Keratinocyte (primary cell): ENCODE measurements around the gene LIG1. TPM values are rescaled to one million over a fixed set of nuclear protein-coding genes. Genes with fewer than 3 reads are reported as not detected.

Experiments
- DNase-seq: peaks from one replicate; pipeline ENCODE4 v3.0.0-alpha.2; 2011; ENCODE audit warnings: low read depth, missing footprints, low spot score
- FAIRE-seq: peaks from 2 replicates; lab custom pipeline; 2011; peaks lifted over from hg19 to GRCh38; lab: Jason Lieb, UNC
- H2AFZ ChIP-seq: 2 replicates; pipeline ENCODE4 v1.6.0; 2012; ENCODE audit warnings: low read length, control low read depth, inconsistent platforms; ENCODE audit not compliant: control insufficient read depth
- H3K27ac ChIP-seq: 2 replicates; pipeline ENCODE4 v1.5.1; 2011; ENCODE audit warnings: low read length; ENCODE audit not compliant: control insufficient read depth, insufficient read depth
- H3K27me3 ChIP-seq: 3 replicates; pipeline ENCODE4 v1.6.0; 2011; ENCODE audit warnings: low read length; ENCODE audit not compliant: control insufficient read depth, insufficient read depth; ENCODE audit errors: extremely low read depth
- H3K36me3 ChIP-seq, 2 experiments: 2 replicates in 1 of 2; 3 replicates in 1 of 2; pipeline ENCODE4 v1.5.1; 2011; ENCODE audit warnings: low read length in 2 of 2, mild to moderate bottlenecking in 1 of 2; ENCODE audit not compliant: control insufficient read depth in 2 of 2, insufficient read depth in 2 of 2; ENCODE audit errors: extremely low read depth in 1 of 2
- H3K4me1 ChIP-seq: 3 replicates; pipeline ENCODE4 v1.5.1; 2011; ENCODE audit warnings: low read length; ENCODE audit not compliant: control insufficient read depth, insufficient read depth; ENCODE audit errors: extremely low read depth
- H3K4me2 ChIP-seq: 3 replicates; pipeline ENCODE4 v1.6.0; 2011; ENCODE audit warnings: low read depth, low read length; ENCODE audit not compliant: control insufficient read depth, insufficient read depth; ENCODE audit errors: extremely low read depth
- H3K4me3 ChIP-seq, 3 experiments: fragments of 200-600 bp in 1 of 3; sonication (generic) in 1 of 3; 2 replicates in 2 of 3; 3 replicates in 1 of 3; pipeline ENCODE4 v1.5.1; 2011 to 2016; ENCODE audit warnings: low read length in 3 of 3, mild to moderate bottlenecking in 3 of 3, control low read depth in 2 of 3, inconsistent platforms in 1 of 3, low read depth in 1 of 3, mixed read lengths in 1 of 3, mixed run types in 1 of 3, moderate library complexity in 1 of 3; ENCODE audit not compliant: control insufficient read depth in 2 of 3, insufficient read depth in 2 of 3; ENCODE audit errors: extremely low read depth in 1 of 3
- H3K79me2 ChIP-seq: 2 replicates; pipeline ENCODE4 v1.6.0; 2012; ENCODE audit warnings: low read length; ENCODE audit not compliant: control insufficient read depth, insufficient read depth
- H3K9ac ChIP-seq: 3 replicates; pipeline ENCODE4 v1.6.0; 2011; ENCODE audit warnings: low read length; ENCODE audit not compliant: control insufficient read depth, insufficient read depth; ENCODE audit errors: extremely low read depth
- H3K9me1 ChIP-seq: 3 replicates; pipeline ENCODE4 v1.6.0; 2011; ENCODE audit warnings: low read length; ENCODE audit not compliant: control insufficient read depth, insufficient read depth; ENCODE audit errors: extremely low read depth
- H3K9me3 ChIP-seq: 2 replicates; pipeline ENCODE4 v1.5.1; 2012; ENCODE audit warnings: low read depth, low read length; ENCODE audit not compliant: control insufficient read depth
- H4K20me1 ChIP-seq: 3 replicates; pipeline ENCODE4 v1.6.0; 2011; ENCODE audit warnings: low read length; ENCODE audit not compliant: control insufficient read depth, insufficient read depth; ENCODE audit errors: extremely low read depth
- EZH2 ChIP-seq: IDR thresholded peaks from one replicate; pipeline ENCODE4 v1.6.1; 2012; ENCODE audit warnings: inconsistent platforms, mild to moderate bottlenecking, low read length, moderate library complexity
- dilution Hi-C: fragments of 300-500 bp; cut with MboI; formaldehyde crosslinking; loops from one replicate; pipeline ENCODE4 v1.7.0; 2020; ENCODE audit warnings: low sequenced_read_pairs; ENCODE audit not compliant: extremely low pct_ligation_motif_present
- polyA plus RNA-seq, 5 experiments: library from polyadenylated mRNA; depleted of rRNA in 3 of 5; stranded (reverse) in 3 of 5; stranded (forward) in 1 of 5; unstranded in 1 of 5; fragments of >200 nt; gene quantifications; 1 replicate in 1 of 5; 2 replicates in 3 of 5; 3 replicates in 1 of 5; pipeline versions ENCODE4 v1.2.1 to v1.2.3, GENCODE V29; 2011 to 2012; ENCODE audit warnings: missing spikeins in 2 of 5, low read depth in 1 of 5, low replicate concordance in 1 of 5
- TF ChIP-seq, protein P1 (sequence below), 3 experiments: IDR thresholded peaks in 1 of 3; conservative IDR thresholded peaks in 1 of 3; optimal IDR thresholded peaks in 1 of 3; 2 replicates in 2 of 3; 3 replicates in 1 of 3; pipeline versions ENCODE3 to v1.5.1; 2011; ENCODE audit warnings: low read length in 3 of 3, mild to moderate bottlenecking in 3 of 3, moderate library complexity in 2 of 3, control low read depth in 1 of 3, inconsistent platforms in 1 of 3; ENCODE audit not compliant: insufficient read depth in 2 of 3; ENCODE audit errors: extremely low read depth in 1 of 3

The LIG1 gene
- polyA plus RNA-seq, 1 donor (not counting 4 experiments of a cell fraction or from before 2014, with no cell fraction given), result 16.5 TPM

DNA sequence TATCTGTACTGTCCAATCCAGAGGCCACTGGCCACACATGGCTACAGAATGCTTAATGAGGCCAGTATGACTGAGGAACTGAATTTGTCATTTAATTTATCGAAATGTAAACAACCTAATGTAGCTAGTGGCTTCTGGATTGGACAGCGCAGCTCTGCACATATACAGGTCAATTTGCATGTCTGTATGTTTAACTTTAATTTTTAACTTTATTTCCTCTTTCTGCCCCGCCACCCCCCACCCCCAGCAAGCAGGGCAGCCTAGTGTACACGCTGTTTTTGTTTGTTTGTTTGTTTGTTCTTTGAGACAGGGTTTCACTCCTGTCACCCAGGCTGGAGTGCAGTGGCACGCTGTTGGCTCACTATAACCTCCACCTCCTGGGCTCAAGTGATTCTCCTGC is 15.9 kb upstream of the LIG1 start:
- FAIRE-seq (no peak), DNase-seq (no peak)
- TF ChIP-seq, protein P1, sequence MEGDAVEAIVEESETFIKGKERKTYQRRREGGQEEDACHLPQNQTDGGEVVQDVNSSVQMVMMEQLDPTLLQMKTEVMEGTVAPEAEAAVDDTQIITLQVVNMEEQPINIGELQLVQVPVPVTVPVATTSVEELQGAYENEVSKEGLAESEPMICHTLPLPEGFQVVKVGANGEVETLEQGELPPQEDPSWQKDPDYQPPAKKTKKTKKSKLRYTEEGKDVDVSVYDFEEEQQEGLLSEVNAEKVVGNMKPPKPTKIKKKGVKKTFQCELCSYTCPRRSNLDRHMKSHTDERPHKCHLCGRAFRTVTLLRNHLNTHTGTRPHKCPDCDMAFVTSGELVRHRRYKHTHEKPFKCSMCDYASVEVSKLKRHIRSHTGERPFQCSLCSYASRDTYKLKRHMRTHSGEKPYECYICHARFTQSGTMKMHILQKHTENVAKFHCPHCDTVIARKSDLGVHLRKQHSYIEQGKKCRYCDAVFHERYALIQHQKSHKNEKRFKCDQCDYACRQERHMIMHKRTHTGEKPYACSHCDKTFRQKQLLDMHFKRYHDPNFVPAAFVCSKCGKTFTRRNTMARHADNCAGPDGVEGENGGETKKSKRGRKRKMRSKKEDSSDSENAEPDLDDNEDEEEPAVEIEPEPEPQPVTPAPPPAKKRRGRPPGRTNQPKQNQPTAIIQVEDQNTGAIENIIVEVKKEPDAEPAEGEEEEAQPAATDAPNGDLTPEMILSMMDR (optimal IDR thresholded peaks at IDR 0.05 in 1 of 3, IDR thresholded peaks at IDR 0.05 in 1 of 3, conservative IDR thresholded peaks at IDR 0.05 in 1 of 3; ENCODE audit: extremely low read depth in 1 of 3, insufficient read depth in 2 of 3, low read length in 3 of 3), result no peak
- no peak for TF ChIP-seq EZH2
- Histone ChIP-seq H4K20me1 (no peaks in the 10 kb centered on the region), H3K36me3 (peaks cover 0 to 5% of the 10 kb centered on the region in 2 experiments), H3K4me3 (no peak overlapping the region), H3K9ac (no peak overlapping the region), H3K27me3 (no peaks in the 10 kb centered on the region), H3K9me3 (no peaks in the 10 kb centered on the region), H3K4me2 (no peak overlapping the region), H2AFZ (no peak overlapping the region), H3K4me1 (no peaks in the 10 kb centered on the region), H3K79me2 (no peaks in the 10 kb centered on the region), H3K27ac (no peak overlapping the region), H3K9me1 (no peaks in the 10 kb centered on the region)
- dilution Hi-C loops, result no loop called here

DNA sequence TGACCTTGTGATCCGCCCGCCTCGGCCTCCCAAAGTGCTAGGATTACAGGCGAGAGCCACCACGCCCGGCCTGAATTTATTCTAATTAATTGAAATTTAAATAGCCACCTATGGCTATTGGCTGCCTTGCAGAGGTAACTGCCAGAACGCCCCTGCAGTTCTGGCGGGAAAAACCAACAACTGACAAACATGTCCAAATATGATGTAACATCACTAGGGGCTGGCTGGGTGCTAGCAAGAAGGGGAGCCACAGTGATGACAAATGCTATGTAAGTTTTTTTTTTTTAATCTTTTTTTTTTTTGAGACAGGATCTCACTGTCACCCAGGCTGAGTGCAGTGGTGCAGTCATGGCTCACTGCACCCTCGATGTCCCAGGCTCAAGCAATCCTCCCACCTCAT is 13.2 kb upstream of the LIG1 start:
- no peak overlapping the region for H3K4me2 ChIP-seq
- TF ChIP-seq EZH2, result no peak
- TF ChIP-seq, protein P1 (optimal IDR thresholded peaks at IDR 0.05 in 1 of 3, IDR thresholded peaks at IDR 0.05 in 1 of 3, conservative IDR thresholded peaks at IDR 0.05 in 1 of 3; ENCODE audit: extremely low read depth in 1 of 3, insufficient read depth in 2 of 3, low read length in 3 of 3), result no peak

More for the DNA sequence above, 13.2 kb upstream of the LIG1 start:
- Histone ChIP-seq H2AFZ (no peak overlapping the region), H3K79me2 (no peaks in the 10 kb centered on the region), H4K20me1 (no peaks in the 10 kb centered on the region), H3K36me3 (peaks cover 0 to 5% of the 10 kb centered on the region in 2 experiments), H3K4me1 (no peaks in the 10 kb centered on the region), H3K9ac (no peak overlapping the region), H3K27ac (no peak overlapping the region), H3K9me3 (no peaks in the 10 kb centered on the region), H3K9me1 (no peaks in the 10 kb centered on the region), H3K27me3 (no peaks in the 10 kb centered on the region), H3K4me3 (no peak overlapping the region)
- dilution Hi-C loops, result no loop called here
- DNase-seq (no peak), FAIRE-seq (no peak)
